Forelimb muscle (tissue), 1 donor: ENCODE results near the gene SERTAD4. TPM values are rescaled to one million over a fixed set of nuclear protein-coding genes. Genes with fewer than 3 reads are reported as not detected.
A peak's percentile ranks its signal among the peaks of the same experiment; 100 is the strongest.

Experiments
- DNase-seq: peaks from one replicate; pipeline ENCODE4 v3.0.0-alpha.2; 2013; ENCODE audit warnings: low read depth
- polyA plus RNA-seq: library from polyadenylated mRNA; unstranded; fragments of 120-200 nt; gene quantifications from one replicate; pipeline ENCODE4 v1.2.1, GENCODE V29; 2013; ENCODE audit not compliant: insufficient read length

Gene SERTAD4
- polyA plus RNA-seq, 1 donor: 5.4 TPM

- DNase-seq: no peak
These were observed 559 bp downstream of the SERTAD4 start for GRCh38 chr1:210233216-210233494.

GRCh38 chr1:210233495-210234328, 1.1 kb downstream of the SERTAD4 start:
- DNase-seq: no peak

GRCh38 chr1:210234329-210234757, 1.7 kb downstream of the SERTAD4 start:
- DNase-seq: no peak

- DNase-seq: no peak
These were observed 2.9 kb downstream of the SERTAD4 start for GRCh38 chr1:210235363-210236053.

- DNase-seq: no peak
These were observed 3.8 kb downstream of the SERTAD4 start for GRCh38 chr1:210236386-210236839.

- DNase-seq: peak; percentile 77
These were observed 4.3 kb downstream of the SERTAD4 start for GRCh38 chr1:210236840-210237409.

- no peak for DNase-seq
These were observed 4.9 kb downstream of the SERTAD4 start for GRCh38 chr1:210237479-210237878.

GRCh38 chr1:210237981-210238380, 5.4 kb downstream of the SERTAD4 start:
- DNase-seq: no peak

- no peak for DNase-seq
These were observed 6.9 kb downstream of the SERTAD4 start for GRCh38 chr1:210239349-210240111.

- DNase-seq: no peak
These were observed 8.5 kb downstream of the SERTAD4 start for GRCh38 chr1:210241121-210241520.

- DNase-seq: no peak
These were observed 12.3 kb downstream of the SERTAD4 start for GRCh38 chr1:210244746-210245367.

GRCh38 chr1:210246447-210246846, 13.9 kb downstream of the SERTAD4 start:
- DNase-seq: no peak

- no peak for DNase-seq
These were observed 15.7 kb downstream of the SERTAD4 start for GRCh38 chr1:210248341-210248740.

- DNase-seq: no peak
These were observed 18.0 kb downstream of the SERTAD4 start for GRCh38 chr1:210250665-210250997.

GRCh38 chr1:210250998-210251679, 18.5 kb downstream of the SERTAD4 start:
- no peak for DNase-seq

- no peak for DNase-seq
These were observed 19.3 kb downstream of the SERTAD4 start for GRCh38 chr1:210251680-210252490.

- no peak for DNase-seq
These were observed 20.0 kb downstream of the SERTAD4 start for GRCh38 chr1:210252621-210253051.

- no peak for DNase-seq
These were observed 21.7 kb downstream of the SERTAD4 start for GRCh38 chr1:210254298-210254697.

GRCh38 chr1:210257698-210258529, 25.3 kb downstream of the SERTAD4 start:
- no peak for DNase-seq
